Hepatocyte (in vitro differentiated cells): ENCODE results near the gene CRIP3. TPM values are rescaled to one million over a fixed set of nuclear protein-coding genes. Genes with fewer than 3 reads are reported as not detected.
A peak's percentile ranks its signal among the peaks of the same experiment; 100 is the strongest.

Source experiments
- DNase-seq: peaks from one replicate; pipeline ENCODE4 v3.0.0-alpha.2; 2016; ENCODE audit warnings: low spot score
- H2AFZ ChIP-seq: fragments of 200-600 bp; sonication (generic); 2 replicates; pipeline ENCODE4 v1.6.0; 2016; ENCODE audit warnings: antibody characterized with exemption, mild to moderate bottlenecking
- H3K27ac ChIP-seq: fragments of 200-600 bp; sonication (generic); 2 replicates; pipeline ENCODE4 v1.5.1; 2016; ENCODE audit warnings: mild to moderate bottlenecking
- H3K27me3 ChIP-seq: fragments of 200-600 bp; sonication (generic); 2 replicates; pipeline ENCODE4 v1.6.1; 2016
- H3K36me3 ChIP-seq: fragments of 200-600 bp; sonication (generic); replicated peaks from 2 replicates; pipeline ENCODE4 v1.5.1; 2016; ENCODE audit warnings: low read depth; ENCODE audit not compliant: insufficient read depth
- H3K4me1 ChIP-seq: fragments of 200-600 bp; sonication (generic); 2 replicates; pipeline ENCODE4 v1.5.1; 2016; ENCODE audit warnings: mild to moderate bottlenecking, moderate library complexity; ENCODE audit not compliant: insufficient read depth
- H3K4me2 ChIP-seq: fragments of 200-600 bp; sonication (generic); 2 replicates; pipeline ENCODE4 v1.6.0; 2016
- H3K4me3 ChIP-seq: fragments of 200-600 bp; sonication (generic); 2 replicates; pipeline ENCODE4 v1.5.1; 2016; ENCODE audit warnings: mild to moderate bottlenecking
- H3K79me2 ChIP-seq: fragments of 200-600 bp; sonication (generic); 2 replicates; pipeline ENCODE4 v1.6.0; 2017; ENCODE audit warnings: mild to moderate bottlenecking
- H3K9me2 ChIP-seq: fragments of 200-600 bp; sonication (generic); replicated peaks from 2 replicates; pipeline ENCODE4 v1.6.0; 2017; ENCODE audit warnings: mild to moderate bottlenecking; ENCODE audit not compliant: insufficient read depth
- H3K9me3 ChIP-seq: fragments of 200-600 bp; sonication (generic); 2 replicates; pipeline ENCODE4 v1.5.1; 2016; ENCODE audit warnings: low read depth, mild to moderate bottlenecking
- H4K20me1 ChIP-seq: fragments of 200-600 bp; sonication (generic); 2 replicates; pipeline ENCODE4 v1.6.0; 2016; ENCODE audit warnings: mild to moderate bottlenecking; ENCODE audit not compliant: insufficient read depth, poor library complexity, severe bottlenecking
- EZH2 ChIP-seq: fragments of 200-600 bp; sonication (generic); IDR thresholded peaks from 2 replicates; pipeline ENCODE4 v1.6.1; 2016; ENCODE audit warnings: antibody characterized with exemption, mild to moderate bottlenecking, borderline replicate concordance
- EZH2phosphoT487 ChIP-seq: fragments of 200-600 bp; sonication (generic); IDR thresholded peaks from one replicate; pipeline ENCODE4 v1.6.1; 2018; ENCODE audit warnings: antibody characterized with exemption, mild to moderate bottlenecking, low read depth, moderate library complexity; ENCODE audit not compliant: unreplicated experiment, severe bottlenecking
- WGBS: methylation state at CpG from one replicate; pipeline ENCODE4 v1.1.6; 2016; ENCODE audit warnings: low lambda C conversion rate; ENCODE audit errors: missing lambda C conversion rate; 5-methylcytosine and 5-hydroxymethylcytosine counted together
- polyA plus RNA-seq: library from polyadenylated mRNA; unstranded; fragments of >200 nt; fragmentation: Nextera tagmentation; extraction: Ambion mirVana; gene quantifications from 2 replicates; pipeline ENCODE4 v1.2.1, GENCODE V29; 2016
- total RNA-seq: library from RNA; depleted of rRNA; stranded (reverse); fragments of >200 nt; gene quantifications from 2 replicates; pipeline ENCODE4 v1.2.3, GENCODE V29; 2014
- TF ChIP-seq, protein P1 (sequence below): fragments of 200-600 bp; sonication (generic); IDR thresholded peaks from 2 replicates; pipeline ENCODE4 v1.5.1; 2016; ENCODE audit warnings: antibody characterized with exemption, mild to moderate bottlenecking; ENCODE audit not compliant: poor library complexity

The CRIP3 gene
- total and polyA plus RNA-seq, 2 experiments from 2014 or later, result 0.80 to 1.5 TPM

DNA sequence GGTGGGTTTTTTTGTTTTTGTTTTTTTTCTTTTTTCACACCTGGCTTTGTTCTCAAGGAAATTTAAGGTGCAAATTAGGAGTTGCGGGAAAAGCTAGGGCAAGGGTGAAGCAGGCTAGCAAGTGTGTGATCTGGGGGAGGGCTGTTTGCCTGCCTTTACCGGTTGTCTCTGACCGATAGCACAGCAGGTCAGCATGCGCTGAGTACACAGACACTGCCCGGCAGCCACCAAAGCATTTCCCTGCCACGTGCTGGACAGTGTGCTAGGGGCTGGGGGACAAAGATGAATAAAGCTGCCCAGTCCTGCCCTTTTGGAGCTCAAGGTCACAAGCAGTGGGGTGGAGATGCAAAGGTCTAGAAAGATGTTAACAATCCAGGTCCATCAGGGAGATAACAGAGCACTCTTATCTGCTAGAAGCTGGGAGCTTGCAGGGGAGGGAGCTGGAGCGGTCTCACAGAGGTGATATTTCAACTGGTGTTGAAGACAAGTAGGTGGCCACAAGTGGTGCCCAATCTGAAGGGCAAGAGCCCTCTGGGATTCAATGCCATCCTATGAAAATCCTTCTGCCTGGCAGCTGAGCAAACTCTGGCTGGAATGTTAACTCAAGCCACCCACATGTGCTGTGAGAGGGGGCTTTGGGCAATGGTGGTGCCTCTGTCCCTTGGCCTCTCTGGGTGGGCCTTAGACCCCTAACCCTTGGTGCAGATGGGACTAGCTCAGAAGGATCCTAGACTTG, 40.8 kb downstream of the CRIP3 start:
- peak; percentile 65 for DNase-seq
- H3K27ac ChIP-seq, result peak overlapping the region; percentile 92
- TF ChIP-seq, protein P1, sequence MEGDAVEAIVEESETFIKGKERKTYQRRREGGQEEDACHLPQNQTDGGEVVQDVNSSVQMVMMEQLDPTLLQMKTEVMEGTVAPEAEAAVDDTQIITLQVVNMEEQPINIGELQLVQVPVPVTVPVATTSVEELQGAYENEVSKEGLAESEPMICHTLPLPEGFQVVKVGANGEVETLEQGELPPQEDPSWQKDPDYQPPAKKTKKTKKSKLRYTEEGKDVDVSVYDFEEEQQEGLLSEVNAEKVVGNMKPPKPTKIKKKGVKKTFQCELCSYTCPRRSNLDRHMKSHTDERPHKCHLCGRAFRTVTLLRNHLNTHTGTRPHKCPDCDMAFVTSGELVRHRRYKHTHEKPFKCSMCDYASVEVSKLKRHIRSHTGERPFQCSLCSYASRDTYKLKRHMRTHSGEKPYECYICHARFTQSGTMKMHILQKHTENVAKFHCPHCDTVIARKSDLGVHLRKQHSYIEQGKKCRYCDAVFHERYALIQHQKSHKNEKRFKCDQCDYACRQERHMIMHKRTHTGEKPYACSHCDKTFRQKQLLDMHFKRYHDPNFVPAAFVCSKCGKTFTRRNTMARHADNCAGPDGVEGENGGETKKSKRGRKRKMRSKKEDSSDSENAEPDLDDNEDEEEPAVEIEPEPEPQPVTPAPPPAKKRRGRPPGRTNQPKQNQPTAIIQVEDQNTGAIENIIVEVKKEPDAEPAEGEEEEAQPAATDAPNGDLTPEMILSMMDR, result no peak
- TF ChIP-seq EZH2 (no peak), EZH2phosphoT487 (no peak)

DNA sequence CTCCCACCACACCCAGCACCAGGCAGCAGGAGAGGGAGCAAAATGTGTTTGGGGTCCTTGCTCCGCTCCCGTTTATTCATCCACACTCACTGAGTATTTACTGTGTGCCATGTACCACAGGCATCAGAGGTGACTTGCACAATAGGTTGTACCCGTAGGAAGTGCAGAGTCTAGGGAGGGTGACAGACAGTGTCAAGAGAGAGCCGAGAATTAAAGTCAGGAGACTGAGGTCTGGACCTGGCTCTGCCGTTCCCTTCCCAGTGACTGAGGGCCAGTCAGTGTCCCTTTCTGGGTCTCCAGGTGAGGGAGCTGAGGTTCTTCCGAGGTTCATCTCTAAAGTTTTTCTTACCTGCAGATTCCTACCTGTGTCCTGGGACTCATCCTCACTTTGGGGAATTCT, 43.1 kb downstream of the CRIP3 start:
- peaks cover 44% of the 10 kb centered on the region for H3K4me1 ChIP-seq
- H3K4me2 ChIP-seq, result no peak overlapping the region
- WGBS, result 86% methylated on average over 6 of the region's 6 CpGs
- no peak for TF ChIP-seq EZH2
- no peak for TF ChIP-seq EZH2phosphoT487
- TF ChIP-seq, protein P1, result no peak
- no peaks in the 10 kb centered on the region for H3K36me3 ChIP-seq
- no peaks in the 10 kb centered on the region for H3K9me3 ChIP-seq
- no peak overlapping the region for H3K4me3 ChIP-seq
- H4K20me1 ChIP-seq, result no peaks in the 10 kb centered on the region
- no peak for DNase-seq
- no peaks in the 10 kb centered on the region for H3K27me3 ChIP-seq
- no peak overlapping the region for H2AFZ ChIP-seq
- no peaks in the 10 kb centered on the region for H3K79me2 ChIP-seq
- H3K27ac ChIP-seq, result no peak overlapping the region
- no peaks in the 10 kb centered on the region for H3K9me2 ChIP-seq

More for the DNA sequence above, 40.8 kb downstream of the CRIP3 start:
- no peaks in the 10 kb centered on the region for H4K20me1 ChIP-seq
- no peaks in the 10 kb centered on the region for H3K36me3 ChIP-seq
- no peak overlapping the region for H3K4me3 ChIP-seq
- peak overlapping the region; percentile 16 for H3K4me2 ChIP-seq
- no peaks in the 10 kb centered on the region for H3K9me2 ChIP-seq
- no peaks in the 10 kb centered on the region for H3K9me3 ChIP-seq
- H3K4me1 ChIP-seq, result peaks cover 49% of the 10 kb centered on the region
- H2AFZ ChIP-seq, result no peak overlapping the region
- no peaks in the 10 kb centered on the region for H3K27me3 ChIP-seq
- H3K79me2 ChIP-seq, result no peaks in the 10 kb centered on the region
- WGBS, result 28% methylated on average over 7 of the region's 7 CpGs

DNA sequence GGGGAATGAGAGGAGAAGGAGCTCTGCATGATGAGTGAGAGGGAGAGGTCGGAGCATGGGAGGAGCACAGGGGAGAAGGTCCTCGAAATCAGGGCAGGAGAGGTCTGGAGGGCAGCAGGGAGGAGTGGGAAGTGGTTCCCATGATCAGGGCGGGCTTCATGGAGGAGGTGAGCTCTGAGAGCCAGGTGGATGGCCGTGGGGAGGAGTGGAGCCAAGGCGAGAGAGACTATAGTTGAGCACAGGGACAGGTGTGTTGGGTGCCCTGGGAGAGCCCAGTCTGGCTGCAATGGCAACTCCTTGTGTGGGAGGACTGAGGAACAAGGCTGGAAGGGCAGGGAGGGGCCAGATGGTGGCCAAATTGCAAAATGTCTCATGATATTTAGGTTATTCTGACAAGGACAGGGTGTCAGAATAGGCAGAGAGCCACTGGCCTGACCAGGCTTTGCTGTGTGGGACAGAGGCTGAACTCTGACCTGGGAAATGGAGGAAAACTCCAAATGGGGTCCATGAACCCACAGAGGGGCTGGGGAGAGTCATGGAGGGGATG, 44.0 kb downstream of the CRIP3 start:
- Histone ChIP-seq H4K20me1 (no peaks in the 10 kb centered on the region), H3K36me3 (no peaks in the 10 kb centered on the region), H3K9me3 (no peaks in the 10 kb centered on the region), H3K4me1 (peaks cover 35% of the 10 kb centered on the region), H3K27me3 (no peaks in the 10 kb centered on the region), H3K9me2 (no peaks in the 10 kb centered on the region), H3K4me3 (no peak overlapping the region), H2AFZ (no peak overlapping the region), H3K4me2 (no peak overlapping the region), H3K27ac (no peak overlapping the region), H3K79me2 (no peaks in the 10 kb centered on the region)
- no peak for DNase-seq
- 95% methylated on average over 5 of the region's 5 CpGs for WGBS
- no peak for TF ChIP-seq EZH2
